HG03469 (cell line): ENCODE measurements around the gene PIEZO2.

Experiments
- ATAC-seq: cut with Tn5 transposase; IDR thresholded peaks from one replicate; pipeline ENCODE4 v1.9.1; 2021; ENCODE audit warnings: mild to moderate bottlenecking, moderate library complexity, moderate number of reproducible peaks; ENCODE audit not compliant: unreplicated experiment

The PIEZO2 gene

GRCh38 chr18:11071300-11071699, 78.1 kb downstream of the PIEZO2 start:
- no peak for ATAC-seq

GRCh38 chr18:11070593-11070992, 78.8 kb downstream of the PIEZO2 start:
- ATAC-seq: no peak

- no peak for ATAC-seq
Observed at GRCh38 chr18:11066038-11066437, 83.3 kb downstream of the PIEZO2 start.

GRCh38 chr18:11064727-11065460, 84.5 kb downstream of the PIEZO2 start:
- ATAC-seq: no peak

- ATAC-seq: no peak
Observed at GRCh38 chr18:11064106-11064505, 85.3 kb downstream of the PIEZO2 start.

- ATAC-seq: no peak
Observed at GRCh38 chr18:11055721-11056120, 93.6 kb downstream of the PIEZO2 start.

GRCh38 chr18:11054497-11054896, 94.9 kb downstream of the PIEZO2 start:
- ATAC-seq: no peak

GRCh38 chr18:11053293-11053692, 96.1 kb downstream of the PIEZO2 start:
- no peak for ATAC-seq

GRCh38 chr18:11052800-11053199, 96.6 kb downstream of the PIEZO2 start:
- no peak for ATAC-seq

GRCh38 chr18:11051462-11051861, 97.9 kb downstream of the PIEZO2 start:
- no peak for ATAC-seq

- ATAC-seq: no peak
Observed at GRCh38 chr18:11050966-11051365, 98.4 kb downstream of the PIEZO2 start.

GRCh38 chr18:11047817-11048216, 101.6 kb downstream of the PIEZO2 start:
- no peak for ATAC-seq

GRCh38 chr18:11047156-11047555, 102.2 kb downstream of the PIEZO2 start:
- ATAC-seq: no peak

- ATAC-seq: no peak
Observed at GRCh38 chr18:11046140-11046539, 103.2 kb downstream of the PIEZO2 start.

- ATAC-seq: no peak
Observed at GRCh38 chr18:11043694-11044093, 105.7 kb downstream of the PIEZO2 start.

- ATAC-seq: no peak
Observed at GRCh38 chr18:11042247-11042646, 107.1 kb downstream of the PIEZO2 start.

GRCh38 chr18:11040823-11041656, 108.3 kb downstream of the PIEZO2 start:
- no peak for ATAC-seq

- no peak for ATAC-seq
Observed at GRCh38 chr18:11040359-11040758, 109.0 kb downstream of the PIEZO2 start.

- ATAC-seq: no peak
Observed at GRCh38 chr18:11037533-11038240, 111.7 kb downstream of the PIEZO2 start.

- ATAC-seq: no peak
Observed at GRCh38 chr18:11035814-11036495, 113.4 kb downstream of the PIEZO2 start.

GRCh38 chr18:11035376-11035775, 114.0 kb downstream of the PIEZO2 start:
- ATAC-seq: no peak
